ENCODE results near the gene RFX1. TPM values are rescaled to one million over a fixed set of nuclear protein-coding genes. Genes with fewer than 3 reads are reported as not detected.

RFX1 gene
- total RNA-seq, 1 experiment from 2014 or later, result 25.5 TPM

- Histone ChIP-seq H2AFZ (no peak overlapping the region), H3K79me2 (ENCODE audit: low read depth) (no peaks in the 10 kb centered on the region), H3K4me1 (replicated peaks; ENCODE audit: insufficient read depth) (no peaks in the 10 kb centered on the region), H3K4me3 (no peak overlapping the region), H3K27me3 (ENCODE audit: insufficient read depth, low read depth) (no peaks in the 10 kb centered on the region), H3K27ac (no peak overlapping the region), H3K9me2 (ENCODE audit: insufficient read depth) (no peaks in the 10 kb centered on the region), H4K20me1 (ENCODE audit: insufficient read depth) (no peaks in the 10 kb centered on the region), H3F3A (ENCODE audit: insufficient read depth, low read depth) (peaks cover 17% of the 10 kb centered on the region), H3K9me3 (ENCODE audit: insufficient read depth, low read depth) (no peaks in the 10 kb centered on the region; the same call in 1 of the 2 replicates), H3K4me2 (no peak overlapping the region), H3K36me3 (ENCODE audit: low read depth) (peaks cover 33% of the 10 kb centered on the region)
- intact Hi-C loops (cut with micrococcal nuclease; ENCODE audit: unreplicated experiment), result no loop called here
- ChIA-PET CTCF (no interaction called here), POLR2A (ENCODE audit: unreplicated experiment) (interaction anchor here (0.8 kb wide), 1 partner anchor 35 kb away, joined by 5 read pairs; no protein-coding TSS in a partner anchor)
- DNase-seq, result peak in 1 of 2 experiments; percentile 72
- no peak for TF ChIP-seq EZH2 (IDR thresholded peaks at IDR 0.05; ENCODE audit: low read depth)
- TF ChIP-seq, protein P1, sequence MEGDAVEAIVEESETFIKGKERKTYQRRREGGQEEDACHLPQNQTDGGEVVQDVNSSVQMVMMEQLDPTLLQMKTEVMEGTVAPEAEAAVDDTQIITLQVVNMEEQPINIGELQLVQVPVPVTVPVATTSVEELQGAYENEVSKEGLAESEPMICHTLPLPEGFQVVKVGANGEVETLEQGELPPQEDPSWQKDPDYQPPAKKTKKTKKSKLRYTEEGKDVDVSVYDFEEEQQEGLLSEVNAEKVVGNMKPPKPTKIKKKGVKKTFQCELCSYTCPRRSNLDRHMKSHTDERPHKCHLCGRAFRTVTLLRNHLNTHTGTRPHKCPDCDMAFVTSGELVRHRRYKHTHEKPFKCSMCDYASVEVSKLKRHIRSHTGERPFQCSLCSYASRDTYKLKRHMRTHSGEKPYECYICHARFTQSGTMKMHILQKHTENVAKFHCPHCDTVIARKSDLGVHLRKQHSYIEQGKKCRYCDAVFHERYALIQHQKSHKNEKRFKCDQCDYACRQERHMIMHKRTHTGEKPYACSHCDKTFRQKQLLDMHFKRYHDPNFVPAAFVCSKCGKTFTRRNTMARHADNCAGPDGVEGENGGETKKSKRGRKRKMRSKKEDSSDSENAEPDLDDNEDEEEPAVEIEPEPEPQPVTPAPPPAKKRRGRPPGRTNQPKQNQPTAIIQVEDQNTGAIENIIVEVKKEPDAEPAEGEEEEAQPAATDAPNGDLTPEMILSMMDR (conservative IDR thresholded peaks at IDR 0.05), result no peak
- no TSS peak for BruUV-seq (replicated peaks)
These were observed 85.0 kb downstream of the RFX1 start for GRCh38 chr19:13920940-13921747.

DNA sequence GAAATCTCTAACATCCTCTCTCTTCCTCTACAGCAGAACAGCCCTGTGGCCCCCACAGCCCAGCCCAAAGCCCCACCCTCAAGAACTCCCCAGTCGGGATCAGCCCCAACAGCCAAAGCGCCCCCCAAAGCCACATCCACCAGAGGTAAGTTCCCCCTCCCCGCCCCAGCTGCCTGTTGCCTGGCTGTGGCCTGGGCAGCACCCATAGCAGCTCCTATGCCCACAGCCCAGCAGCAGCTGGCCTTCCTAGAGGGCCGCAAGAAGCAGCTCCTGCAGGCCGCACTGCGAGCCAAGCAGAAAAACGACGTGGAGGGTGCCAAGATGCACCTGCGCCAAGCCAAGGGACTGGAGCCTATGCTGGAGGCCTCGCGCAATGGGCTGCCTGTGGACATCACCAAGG, 85.6 kb downstream of the RFX1 start:
- H3K4me2 ChIP-seq, result no peak overlapping the region
- no TSS peak for BruUV-seq (replicated peaks)
- intact Hi-C loops (cut with micrococcal nuclease; ENCODE audit: unreplicated experiment), result no loop called here
- H3K79me2 ChIP-seq (ENCODE audit: low read depth), result no peaks in the 10 kb centered on the region
- H3K27me3 ChIP-seq (ENCODE audit: insufficient read depth, low read depth), result no peaks in the 10 kb centered on the region
- TF ChIP-seq, protein P1 (conservative IDR thresholded peaks at IDR 0.05), result no peak
- no peak for TF ChIP-seq EZH2 (IDR thresholded peaks at IDR 0.05; ENCODE audit: low read depth)
- no peak overlapping the region for H2AFZ ChIP-seq
- H3K9me3 ChIP-seq (ENCODE audit: insufficient read depth, low read depth), result no peaks in the 10 kb centered on the region; the same call in 1 of the 2 replicates
- no peak for DNase-seq
- no peaks in the 10 kb centered on the region for H3K4me1 ChIP-seq (replicated peaks; ENCODE audit: insufficient read depth)
- ChIA-PET CTCF (no interaction called here), POLR2A (ENCODE audit: unreplicated experiment) (no interaction called here)
- no peaks in the 10 kb centered on the region for H3K9me2 ChIP-seq (ENCODE audit: insufficient read depth)
- peaks cover 37% of the 10 kb centered on the region for H3K36me3 ChIP-seq (ENCODE audit: low read depth)
- H3K4me3 ChIP-seq, result no peak overlapping the region
- H3F3A ChIP-seq (ENCODE audit: insufficient read depth, low read depth), result peaks cover 23% of the 10 kb centered on the region
- no peaks in the 10 kb centered on the region for H4K20me1 ChIP-seq (ENCODE audit: insufficient read depth)
- H3K27ac ChIP-seq, result no peak overlapping the region

DNA sequence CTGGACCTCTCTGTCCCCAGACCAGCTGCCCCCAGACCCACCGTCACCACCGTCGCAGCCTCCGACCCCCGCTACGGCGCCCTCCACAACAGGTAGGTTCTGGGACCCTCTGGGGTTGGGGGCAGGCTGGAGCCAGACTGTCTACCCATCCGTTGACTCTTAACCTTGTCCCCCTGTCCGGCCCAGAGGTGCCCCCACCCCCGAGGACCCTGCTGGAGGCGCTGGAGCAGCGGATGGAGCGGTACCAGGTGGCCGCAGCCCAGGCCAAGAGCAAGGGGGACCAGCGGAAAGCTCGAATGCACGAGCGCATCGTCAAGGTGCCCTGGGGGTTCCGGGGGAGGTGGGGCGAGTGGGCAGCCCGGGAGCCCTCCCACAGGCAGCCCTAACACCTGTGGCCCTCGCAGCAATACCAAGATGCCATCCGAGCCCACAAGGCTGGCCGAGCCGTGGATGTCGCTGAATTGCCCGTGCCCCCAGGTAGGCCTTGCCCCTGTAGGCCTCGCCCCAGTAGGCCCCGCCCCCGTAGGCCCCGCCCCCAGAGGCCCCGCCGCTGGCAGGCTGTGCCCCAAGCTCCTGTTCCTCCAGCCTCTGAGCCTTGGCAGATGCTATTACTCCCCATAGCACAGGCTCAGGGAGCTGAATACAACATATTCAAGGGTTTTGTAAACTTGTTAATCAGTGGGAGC, 87.3 kb downstream of the RFX1 start:
- Histone ChIP-seq H3K4me2 (no peak overlapping the region), H3F3A (ENCODE audit: insufficient read depth, low read depth) (peaks cover 17% of the 10 kb centered on the region), H3K79me2 (ENCODE audit: low read depth) (no peaks in the 10 kb centered on the region), H4K20me1 (ENCODE audit: insufficient read depth) (no peaks in the 10 kb centered on the region), H2AFZ (no peak overlapping the region), H3K4me3 (no peak overlapping the region), H3K9me2 (ENCODE audit: insufficient read depth) (no peaks in the 10 kb centered on the region), H3K9me3 (ENCODE audit: insufficient read depth, low read depth) (no peaks in the 10 kb centered on the region; the same call in 1 of the 2 replicates), H3K4me1 (replicated peaks; ENCODE audit: insufficient read depth) (no peaks in the 10 kb centered on the region), H3K36me3 (ENCODE audit: low read depth) (peaks cover 50% of the 10 kb centered on the region), H3K27me3 (ENCODE audit: insufficient read depth, low read depth) (no peaks in the 10 kb centered on the region), H3K27ac (no peak overlapping the region)
- POLR2A ChIA-PET (ENCODE audit: unreplicated experiment), result interaction anchor here (0.5 kb wide), 1 partner anchor 22 kb away, joined by 7 read pairs; no protein-coding TSS in a partner anchor
- CTCF ChIA-PET, result interaction anchor here (0.5 kb wide), 1 partner anchor 15 kb away, joined by 4 read pairs; no protein-coding TSS in a partner anchor
- TF ChIP-seq, protein P1 (conservative IDR thresholded peaks at IDR 0.05), result no peak
- no peak for TF ChIP-seq EZH2 (IDR thresholded peaks at IDR 0.05; ENCODE audit: low read depth)
- intact Hi-C loops (cut with micrococcal nuclease; ENCODE audit: unreplicated experiment), result no loop called here
- BruUV-seq (replicated peaks), result no TSS peak
- no peak for DNase-seq

All from PC-9 (cell line).